Glutamatergic neuron (in vitro differentiated cells): ENCODE measurements around the gene AMBRA1. TPM values are rescaled to one million over a fixed set of nuclear protein-coding genes. Genes with fewer than 3 reads are reported as not detected.

Experiments used
- DNase-seq: peaks from one replicate; pipeline ENCODE4 v3.0.0; 2022
- H3K27ac Mint-ChIP-seq: one replicate; pipeline ENCODE4 v1.8.0; 2020; ENCODE audit warnings: mild to moderate bottlenecking, mixed read lengths, inconsistent platforms; ENCODE audit not compliant: unreplicated experiment
- H3K27me3 Mint-ChIP-seq: one replicate; pipeline ENCODE4 v1.8.0; 2020; ENCODE audit warnings: mild to moderate bottlenecking, moderate library complexity, mixed read lengths, inconsistent platforms; ENCODE audit not compliant: unreplicated experiment
- H3K36me3 Mint-ChIP-seq: one replicate; pipeline ENCODE4 v1.8.0; 2020; ENCODE audit warnings: mild to moderate bottlenecking, mixed read lengths, inconsistent platforms; ENCODE audit not compliant: unreplicated experiment
- H3K4me1 Mint-ChIP-seq: one replicate; pipeline ENCODE4 v1.8.0; 2020; ENCODE audit warnings: mild to moderate bottlenecking, low read depth, mixed read lengths, inconsistent platforms; ENCODE audit not compliant: unreplicated experiment
- H3K4me3 Mint-ChIP-seq: one replicate; pipeline ENCODE4 v1.8.0; 2020; ENCODE audit warnings: mild to moderate bottlenecking, mixed read lengths, inconsistent platforms; ENCODE audit not compliant: unreplicated experiment
- H3K9me3 Mint-ChIP-seq: one replicate; pipeline ENCODE4 v1.8.0; 2020; ENCODE audit warnings: mild to moderate bottlenecking, moderate library complexity, mixed read lengths, inconsistent platforms; ENCODE audit not compliant: unreplicated experiment
- total RNA-seq: library from RNA; stranded (reverse); fragmentation: NEBNext Ultra II Directional; extraction: Animal tissue kit (Norgen Biotek cat#: 25700); gene quantifications from one replicate; pipeline ENCODE4 v1.2.1, GENCODE V29; 2021; ENCODE audit not compliant: unreplicated experiment
- TF ChIP-seq, protein P1 (sequence below): fragments of 200-600 bp; sonication (generic); IDR thresholded peaks from one replicate; pipeline ENCODE4 v1.5.0; 2021; ENCODE audit not compliant: partially characterized antibody, unreplicated experiment

Gene AMBRA1
- total RNA-seq, 1 donor from 2014 or later: 49.0 TPM

DNA sequence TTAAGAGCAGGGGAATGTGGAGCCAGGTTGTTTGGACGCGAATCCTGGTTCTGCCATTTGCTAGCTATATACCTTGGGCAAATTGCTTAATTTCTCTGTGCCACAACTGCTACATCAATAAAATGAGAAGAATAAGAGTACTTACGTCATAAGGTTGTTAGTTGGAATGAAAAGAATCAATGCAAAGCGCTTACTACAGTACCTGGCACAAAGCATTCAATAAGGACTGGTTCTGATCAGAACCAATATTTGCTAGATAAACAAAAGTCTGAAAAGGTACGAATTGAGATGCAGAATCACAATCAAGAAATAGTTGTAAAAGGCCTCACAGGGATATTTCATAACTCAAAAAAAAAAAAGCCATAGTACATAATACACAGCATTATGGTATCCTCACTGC is 11.2 kb downstream of the AMBRA1 start:
- DNase-seq: no peak
- H3K9me3 Mint-ChIP-seq: peaks cover 2% of the 10 kb centered on the region
- H3K36me3 Mint-ChIP-seq: peaks cover 11% of the 10 kb centered on the region
- no peaks in the 10 kb centered on the region for H3K4me1 Mint-ChIP-seq
- TF ChIP-seq, protein P1, sequence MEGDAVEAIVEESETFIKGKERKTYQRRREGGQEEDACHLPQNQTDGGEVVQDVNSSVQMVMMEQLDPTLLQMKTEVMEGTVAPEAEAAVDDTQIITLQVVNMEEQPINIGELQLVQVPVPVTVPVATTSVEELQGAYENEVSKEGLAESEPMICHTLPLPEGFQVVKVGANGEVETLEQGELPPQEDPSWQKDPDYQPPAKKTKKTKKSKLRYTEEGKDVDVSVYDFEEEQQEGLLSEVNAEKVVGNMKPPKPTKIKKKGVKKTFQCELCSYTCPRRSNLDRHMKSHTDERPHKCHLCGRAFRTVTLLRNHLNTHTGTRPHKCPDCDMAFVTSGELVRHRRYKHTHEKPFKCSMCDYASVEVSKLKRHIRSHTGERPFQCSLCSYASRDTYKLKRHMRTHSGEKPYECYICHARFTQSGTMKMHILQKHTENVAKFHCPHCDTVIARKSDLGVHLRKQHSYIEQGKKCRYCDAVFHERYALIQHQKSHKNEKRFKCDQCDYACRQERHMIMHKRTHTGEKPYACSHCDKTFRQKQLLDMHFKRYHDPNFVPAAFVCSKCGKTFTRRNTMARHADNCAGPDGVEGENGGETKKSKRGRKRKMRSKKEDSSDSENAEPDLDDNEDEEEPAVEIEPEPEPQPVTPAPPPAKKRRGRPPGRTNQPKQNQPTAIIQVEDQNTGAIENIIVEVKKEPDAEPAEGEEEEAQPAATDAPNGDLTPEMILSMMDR: no peak
- H3K27me3 Mint-ChIP-seq: peaks cover 10% of the 10 kb centered on the region
- H3K27ac Mint-ChIP-seq: peak overlapping the region; percentile 52
- H3K4me3 Mint-ChIP-seq: no peak overlapping the region

DNA sequence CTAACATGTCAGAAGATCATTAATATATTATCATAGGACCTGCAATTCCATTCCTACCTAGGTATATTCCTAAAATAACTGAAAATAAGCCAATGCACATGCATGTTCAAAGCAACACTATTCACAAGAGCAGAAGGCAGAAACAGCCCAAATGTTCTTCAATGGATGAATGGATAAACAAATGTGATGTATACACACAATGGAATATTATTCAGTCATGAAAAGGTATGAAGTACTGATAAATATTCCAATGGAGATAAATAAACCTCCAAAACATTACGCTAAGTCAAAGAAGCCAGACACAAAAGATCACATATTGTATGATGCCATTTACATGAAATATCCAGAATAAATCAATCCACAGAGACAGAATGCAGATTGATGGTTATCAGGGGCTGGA is 16.8 kb downstream of the AMBRA1 start:
- Mint-ChIP-seq H3K27me3 (peaks cover 6% of the 10 kb centered on the region), H3K4me1 (no peaks in the 10 kb centered on the region)

DNA sequence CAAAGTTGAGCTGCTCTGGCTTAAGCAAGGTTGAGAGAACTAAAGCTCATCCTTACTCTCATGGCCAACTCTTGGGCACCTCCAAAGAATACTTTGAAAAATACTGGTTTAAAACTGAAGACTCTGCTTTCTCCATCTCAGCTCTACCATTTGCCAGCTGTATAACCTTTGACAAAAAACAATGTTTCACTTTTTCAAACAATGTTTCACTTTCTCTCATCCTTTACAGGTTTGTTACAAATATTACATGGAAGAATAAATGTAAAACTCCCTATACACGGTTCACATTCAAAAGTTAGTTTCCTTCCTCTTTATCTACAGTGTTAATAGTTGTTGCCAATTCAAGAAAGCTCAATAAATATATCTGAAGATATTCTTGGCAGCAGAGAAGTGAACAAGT is 19.2 kb downstream of the AMBRA1 start:
- no peaks in the 10 kb centered on the region for H3K9me3 Mint-ChIP-seq
- DNase-seq: no peak
- no peak overlapping the region for H3K4me3 Mint-ChIP-seq
- TF ChIP-seq, protein P1: no peak
- peaks cover 1% of the 10 kb centered on the region for H3K27me3 Mint-ChIP-seq
- H3K36me3 Mint-ChIP-seq: no peaks in the 10 kb centered on the region
- H3K4me1 Mint-ChIP-seq: no peaks in the 10 kb centered on the region
- H3K27ac Mint-ChIP-seq: no peak overlapping the region

More for the DNA sequence above, 16.8 kb downstream of the AMBRA1 start:
- peaks cover under 1% of the 10 kb centered on the region for H3K9me3 Mint-ChIP-seq
- no peak for DNase-seq
- no peak overlapping the region for H3K27ac Mint-ChIP-seq
- H3K36me3 Mint-ChIP-seq: peaks cover 2% of the 10 kb centered on the region
- H3K4me3 Mint-ChIP-seq: no peak overlapping the region
- TF ChIP-seq, protein P1: no peak

DNA sequence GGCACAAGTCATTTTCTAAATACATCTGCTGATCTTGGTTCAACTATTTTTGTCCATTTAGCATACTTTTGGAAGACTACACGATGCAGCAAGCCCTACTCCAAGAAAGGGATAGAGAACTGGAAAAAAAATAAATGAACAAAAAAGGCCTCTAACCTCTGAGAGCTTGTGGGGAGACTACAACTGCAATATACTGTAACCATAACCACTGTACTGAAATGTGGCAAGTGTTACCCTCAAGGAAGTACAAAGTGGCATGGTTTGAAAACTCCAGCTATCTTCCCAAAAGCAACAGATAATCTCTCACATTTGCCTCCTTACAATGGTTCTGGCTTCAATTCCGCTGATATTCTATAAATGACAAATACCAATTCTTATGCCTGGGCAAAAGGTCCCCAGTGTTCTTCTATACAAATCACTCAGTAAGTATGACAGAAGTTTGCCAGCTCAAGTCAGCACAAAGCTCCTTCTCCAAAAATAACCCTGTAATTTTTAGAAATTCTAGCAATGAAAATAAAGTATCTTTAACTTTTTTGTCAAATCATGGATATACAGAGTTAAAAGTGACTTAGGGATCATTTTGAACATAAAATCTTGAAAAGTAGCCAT is 22.9 kb downstream of the AMBRA1 start:
- Mint-ChIP-seq H3K36me3 (no peaks in the 10 kb centered on the region), H3K4me3 (no peak overlapping the region), H3K27ac (no peak overlapping the region), H3K4me1 (no peaks in the 10 kb centered on the region), H3K9me3 (no peaks in the 10 kb centered on the region), H3K27me3 (no peaks in the 10 kb centered on the region)
- DNase-seq: no peak
- TF ChIP-seq, protein P1: no peak

DNA sequence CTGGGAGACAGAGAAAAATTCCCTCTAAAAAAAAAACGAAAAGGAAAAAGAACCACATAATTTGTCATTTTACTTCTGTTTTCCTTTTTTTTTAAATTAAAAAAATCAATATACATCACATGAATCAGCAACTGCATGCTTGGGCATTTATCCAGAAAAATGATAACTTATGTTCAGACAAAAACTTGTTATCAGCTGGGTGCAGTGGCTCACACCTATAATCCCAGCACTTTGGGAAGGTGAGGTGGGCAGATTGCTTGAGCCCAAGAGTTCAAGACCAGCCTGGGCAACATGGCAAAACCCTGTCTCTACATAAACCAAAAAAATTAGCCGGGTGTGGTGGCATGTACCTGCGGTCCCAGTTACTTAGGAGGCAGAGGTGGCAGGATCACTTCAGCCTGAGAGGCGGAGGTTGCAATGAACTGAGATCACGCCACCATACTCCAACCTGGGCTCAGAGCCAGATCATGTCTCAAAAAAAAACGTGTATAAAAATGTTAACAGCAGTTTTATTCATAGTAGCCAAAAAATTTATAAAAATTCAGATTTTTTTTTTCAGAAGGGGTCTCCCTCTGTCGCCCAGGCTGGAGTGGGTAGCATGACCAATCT is 28.5 kb downstream of the AMBRA1 start:
- no peak overlapping the region for H3K27ac Mint-ChIP-seq
- no peak for DNase-seq
- TF ChIP-seq, protein P1: no peak
- no peaks in the 10 kb centered on the region for H3K27me3 Mint-ChIP-seq
- no peaks in the 10 kb centered on the region for H3K9me3 Mint-ChIP-seq
- H3K36me3 Mint-ChIP-seq: no peaks in the 10 kb centered on the region
- H3K4me3 Mint-ChIP-seq: no peak overlapping the region
- peaks cover 2% of the 10 kb centered on the region for H3K4me1 Mint-ChIP-seq
